ENCODE measurements around the gene TUB.

GRCh38 chr11:8058216-8058615 lies 22.8 kb upstream of the TUB start:
- TF ChIP-seq, protein P1, sequence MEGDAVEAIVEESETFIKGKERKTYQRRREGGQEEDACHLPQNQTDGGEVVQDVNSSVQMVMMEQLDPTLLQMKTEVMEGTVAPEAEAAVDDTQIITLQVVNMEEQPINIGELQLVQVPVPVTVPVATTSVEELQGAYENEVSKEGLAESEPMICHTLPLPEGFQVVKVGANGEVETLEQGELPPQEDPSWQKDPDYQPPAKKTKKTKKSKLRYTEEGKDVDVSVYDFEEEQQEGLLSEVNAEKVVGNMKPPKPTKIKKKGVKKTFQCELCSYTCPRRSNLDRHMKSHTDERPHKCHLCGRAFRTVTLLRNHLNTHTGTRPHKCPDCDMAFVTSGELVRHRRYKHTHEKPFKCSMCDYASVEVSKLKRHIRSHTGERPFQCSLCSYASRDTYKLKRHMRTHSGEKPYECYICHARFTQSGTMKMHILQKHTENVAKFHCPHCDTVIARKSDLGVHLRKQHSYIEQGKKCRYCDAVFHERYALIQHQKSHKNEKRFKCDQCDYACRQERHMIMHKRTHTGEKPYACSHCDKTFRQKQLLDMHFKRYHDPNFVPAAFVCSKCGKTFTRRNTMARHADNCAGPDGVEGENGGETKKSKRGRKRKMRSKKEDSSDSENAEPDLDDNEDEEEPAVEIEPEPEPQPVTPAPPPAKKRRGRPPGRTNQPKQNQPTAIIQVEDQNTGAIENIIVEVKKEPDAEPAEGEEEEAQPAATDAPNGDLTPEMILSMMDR (conservative IDR thresholded peaks at IDR 0.05 in 1 of 2, IDR thresholded peaks at IDR 0.05 in 1 of 2; ENCODE audit: low read depth in 1 of 2, low read length in 2 of 2): no peak
- TF ChIP-seq EZH2 (IDR thresholded peaks at IDR 0.05; ENCODE audit: low read length, missing control alignments): no peak

All from fibroblast of lung (primary cell).